GM13977 (cell line): ENCODE measurements around the gene CROCC2.

ENCODE experiments used
- DNase-seq: peaks from one replicate; pipeline ENCODE4 v3.0.0; 2012; ENCODE audit warnings: low spot score
- CTCF ChIP-seq: IDR thresholded peaks from 2 replicates; pipeline ENCODE4 v1.5.1; 2012; ENCODE audit warnings: mild to moderate bottlenecking, control low read depth; ENCODE audit not compliant: insufficient read depth; ENCODE audit errors: extremely low read depth, missing control alignments
- in situ Hi-C: fragments of 300-500 bp; cut with MboI; formaldehyde crosslinking; loops from one replicate; pipeline ENCODE4 v1.12.0; 2022; ENCODE audit warnings: low sequenced_read_pairs, low pct_unique_long_range_greater_than_20kb, mixed read lengths, inconsistent platforms; ENCODE audit not compliant: unreplicated experiment

The CROCC2 gene

GRCh38 chr2:240936106-240936505 is 30.0 kb downstream of the CROCC2 start:
- TF ChIP-seq CTCF: no peak
- no peak for DNase-seq
- in situ Hi-C loops: no loop called here

GRCh38 chr2:240946046-240946445 is 39.9 kb downstream of the CROCC2 start:
- DNase-seq: no peak
- no peak for TF ChIP-seq CTCF
- in situ Hi-C loops: no loop called here

- in situ Hi-C loops: no loop called here
- no peak for DNase-seq
- no peak for TF ChIP-seq CTCF
Measured at GRCh38 chr2:240946654-240947053, 40.5 kb downstream of the CROCC2 start.

- no peak for DNase-seq
- no peak for TF ChIP-seq CTCF
- in situ Hi-C loops: no loop called here
Measured at GRCh38 chr2:240947176-240947575, 41.0 kb downstream of the CROCC2 start.

- in situ Hi-C loops: no loop called here
Measured at GRCh38 chr2:240947607-240948006, 41.5 kb downstream of the CROCC2 start.

GRCh38 chr2:240948086-240948485 is 42.0 kb downstream of the CROCC2 start:
- DNase-seq: no peak
- in situ Hi-C loops: no loop called here

More at GRCh38 chr2:240947607-240948006, 41.5 kb downstream of the CROCC2 start:
- TF ChIP-seq CTCF: no peak
- DNase-seq: no peak

More at GRCh38 chr2:240948086-240948485, 42.0 kb downstream of the CROCC2 start:
- no peak for TF ChIP-seq CTCF
